Fibroblast of villous mesenchyme (primary cell): ENCODE data around the gene MDN1. TPM values are rescaled to one million over a fixed set of nuclear protein-coding genes. Genes with fewer than 3 reads are reported as not detected.
"Not testable (repeated sequence)": the region's sequence is repeated elsewhere in the genome, so short reads cannot be mapped to it uniquely, and the experiment has no call there.

Experiments used
- DNase-seq: peaks from one replicate; pipeline ENCODE4 v3.0.0-alpha.2; 2010; ENCODE audit warnings: low read depth
- H3K4me3 ChIP-seq: 2 replicates; pipeline ENCODE4 v1.5.1; 2011; ENCODE audit warnings: low read depth, mild to moderate bottlenecking, low read length
- total RNA-seq: library from RNA; depleted of rRNA; stranded (reverse); fragments of >200 nt; gene quantifications from 2 replicates; pipeline ENCODE4 v1.2.3, GENCODE V29; 2012
- TF ChIP-seq, protein P1 (sequence below): IDR thresholded peaks from 2 replicates; pipeline ENCODE4 v1.5.1; 2012; ENCODE audit warnings: low read depth, mild to moderate bottlenecking, low read length; ENCODE audit not compliant: insufficient read depth

Gene MDN1
- total RNA-seq, 1 donor, result 27.2 TPM

DNA sequence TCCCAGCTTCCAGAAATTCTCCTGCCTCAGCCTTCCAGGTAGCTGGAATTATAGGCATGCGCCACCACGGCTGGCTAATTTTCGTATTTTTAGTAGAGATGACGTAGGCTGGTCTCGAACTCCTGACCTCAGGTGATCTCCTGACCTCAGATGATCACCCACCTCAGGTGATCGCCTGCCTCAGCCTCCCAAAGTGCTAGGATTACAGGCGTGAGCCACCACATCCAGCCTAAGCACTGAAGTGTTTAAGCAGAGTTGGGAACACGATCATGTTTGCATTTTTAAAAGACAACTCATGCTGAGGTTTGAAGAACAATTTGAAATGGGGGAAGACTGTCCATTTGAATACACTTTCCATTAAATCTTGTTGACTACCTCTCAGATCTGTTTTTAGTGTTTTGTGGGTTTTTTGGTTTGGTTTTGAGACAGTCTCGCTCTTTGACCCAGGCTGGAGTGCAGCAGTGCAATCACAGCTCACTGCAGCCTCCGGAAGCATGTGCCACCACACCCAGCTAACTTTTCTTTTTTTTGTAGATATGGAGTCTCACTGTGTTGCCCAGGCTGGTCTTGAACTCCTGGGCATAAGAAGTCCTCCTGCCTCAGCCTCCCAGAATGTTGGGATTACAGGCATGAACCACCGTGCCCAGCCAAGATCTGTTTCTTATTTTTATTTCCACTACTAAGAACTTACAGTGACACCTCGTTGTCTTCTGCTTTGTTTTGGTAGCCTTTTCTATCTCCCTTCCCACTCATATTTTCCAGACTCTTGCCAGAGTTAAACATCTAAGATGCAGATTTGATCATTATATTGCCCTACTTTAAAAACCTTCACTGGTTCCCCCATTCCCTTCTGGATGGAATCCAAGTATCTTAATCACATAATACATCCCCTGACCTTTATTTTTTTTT, 15.5 kb upstream of the MDN1 start:
- peak; percentile 69 for DNase-seq
- TF ChIP-seq, protein P1, sequence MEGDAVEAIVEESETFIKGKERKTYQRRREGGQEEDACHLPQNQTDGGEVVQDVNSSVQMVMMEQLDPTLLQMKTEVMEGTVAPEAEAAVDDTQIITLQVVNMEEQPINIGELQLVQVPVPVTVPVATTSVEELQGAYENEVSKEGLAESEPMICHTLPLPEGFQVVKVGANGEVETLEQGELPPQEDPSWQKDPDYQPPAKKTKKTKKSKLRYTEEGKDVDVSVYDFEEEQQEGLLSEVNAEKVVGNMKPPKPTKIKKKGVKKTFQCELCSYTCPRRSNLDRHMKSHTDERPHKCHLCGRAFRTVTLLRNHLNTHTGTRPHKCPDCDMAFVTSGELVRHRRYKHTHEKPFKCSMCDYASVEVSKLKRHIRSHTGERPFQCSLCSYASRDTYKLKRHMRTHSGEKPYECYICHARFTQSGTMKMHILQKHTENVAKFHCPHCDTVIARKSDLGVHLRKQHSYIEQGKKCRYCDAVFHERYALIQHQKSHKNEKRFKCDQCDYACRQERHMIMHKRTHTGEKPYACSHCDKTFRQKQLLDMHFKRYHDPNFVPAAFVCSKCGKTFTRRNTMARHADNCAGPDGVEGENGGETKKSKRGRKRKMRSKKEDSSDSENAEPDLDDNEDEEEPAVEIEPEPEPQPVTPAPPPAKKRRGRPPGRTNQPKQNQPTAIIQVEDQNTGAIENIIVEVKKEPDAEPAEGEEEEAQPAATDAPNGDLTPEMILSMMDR, result no peak
- H3K4me3 ChIP-seq, result no peak overlapping the region

DNA sequence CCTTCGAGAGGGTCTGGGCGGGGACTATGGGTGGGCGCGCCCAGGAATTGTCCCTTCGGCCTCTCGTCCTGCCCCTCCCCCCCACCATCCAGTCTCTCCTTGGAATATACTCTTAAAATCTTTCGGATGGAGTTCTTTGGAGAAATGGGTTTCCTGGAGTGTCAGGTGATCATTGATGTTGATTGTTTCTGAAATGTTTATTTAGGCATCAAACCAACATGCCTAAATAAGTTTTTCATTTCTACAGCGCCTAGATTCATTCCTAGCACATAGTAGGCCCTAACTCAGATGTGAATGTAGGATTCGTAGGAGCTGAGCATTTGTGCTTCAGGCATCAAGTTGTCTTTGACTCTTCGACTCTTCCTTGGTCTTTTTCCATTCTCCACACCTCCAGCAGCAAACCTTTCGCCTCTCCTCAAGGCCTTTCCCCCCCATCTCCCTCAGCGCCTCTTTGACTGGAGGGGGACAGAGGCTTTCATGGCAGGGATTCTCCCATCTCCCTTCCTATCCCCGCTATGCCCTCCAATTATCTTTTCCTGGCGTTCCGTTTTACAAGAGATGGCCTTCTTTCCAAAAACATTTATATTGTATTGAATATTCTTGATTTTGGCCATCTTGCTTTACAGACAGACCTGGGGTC, 10.7 kb upstream of the MDN1 start:
- TF ChIP-seq, protein P1, result no peak
- DNase-seq, result no peak
- peak overlapping the region; percentile 98 for H3K4me3 ChIP-seq

DNA sequence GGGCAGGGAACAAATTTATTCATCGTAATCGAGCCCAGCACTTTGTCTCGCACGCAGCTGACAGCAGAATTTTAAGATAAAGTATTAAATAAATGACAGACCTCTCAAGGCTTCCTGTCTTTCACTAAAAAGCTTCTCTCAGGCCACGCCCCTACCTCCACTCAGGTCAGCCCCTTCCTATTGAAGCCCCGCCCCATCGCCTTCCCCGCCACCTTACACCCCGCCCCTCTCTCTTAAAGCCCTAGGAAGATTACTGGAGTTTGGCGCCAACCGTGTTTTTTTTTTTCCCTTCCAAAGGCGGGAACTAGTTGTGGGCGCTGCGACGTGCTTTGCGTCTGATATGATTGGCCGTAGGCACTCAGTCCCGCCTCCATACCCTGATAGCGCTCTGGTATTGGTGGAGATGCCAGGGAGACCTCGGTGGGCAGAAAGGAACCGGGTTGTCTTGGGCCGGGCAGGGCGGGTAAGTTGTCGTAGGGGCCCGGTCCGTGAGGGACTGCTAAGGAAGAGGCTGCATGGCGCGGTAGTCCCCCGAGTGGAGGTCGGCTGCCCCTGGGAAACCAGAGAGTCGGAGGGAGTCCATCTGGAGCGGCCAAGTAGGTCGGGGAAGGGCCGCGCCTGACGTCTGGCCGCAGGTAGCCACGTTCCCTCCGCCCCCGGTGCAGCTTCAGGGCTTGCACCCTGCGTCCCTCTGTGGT, 10.0 kb upstream of the MDN1 start, which contains the start of gene CASP8AP2:
Gene CASP8AP2 (plus strand): TSS at position 409 of the 698 bp plus-strand sequence.
- TF ChIP-seq, protein P1, result no peak
- peak; percentile 99 for DNase-seq
- H3K4me3 ChIP-seq, result peak within 1 kb of the TSS; percentile 98

DNA sequence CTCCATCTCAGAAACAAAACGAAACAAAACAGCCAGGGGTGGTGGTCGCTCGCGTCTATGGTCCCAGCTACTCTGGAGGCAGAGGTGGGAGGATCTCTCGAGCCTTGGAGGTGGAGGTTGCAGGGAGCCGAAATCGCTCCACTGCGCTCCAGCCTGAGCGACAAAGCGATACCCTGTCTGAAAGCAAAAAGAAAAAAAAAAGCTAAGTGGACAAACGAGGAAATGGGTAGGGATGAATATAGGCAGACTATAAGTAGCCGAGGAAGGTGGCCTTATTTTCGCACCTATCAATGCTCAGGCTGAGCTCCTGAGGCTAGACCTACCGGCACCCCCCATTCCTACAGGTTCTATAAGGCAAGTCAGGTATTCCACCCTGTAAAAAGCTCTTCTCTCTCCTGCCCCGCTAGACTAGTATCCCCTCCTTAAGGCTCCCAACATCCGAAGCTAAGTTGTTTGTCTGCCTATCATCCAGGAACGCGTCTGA, 9.4 kb upstream of the MDN1 start:
- TF ChIP-seq, protein P1, result no peak
- DNase-seq, result no peak
- peak overlapping the region; percentile 98 for H3K4me3 ChIP-seq

DNA sequence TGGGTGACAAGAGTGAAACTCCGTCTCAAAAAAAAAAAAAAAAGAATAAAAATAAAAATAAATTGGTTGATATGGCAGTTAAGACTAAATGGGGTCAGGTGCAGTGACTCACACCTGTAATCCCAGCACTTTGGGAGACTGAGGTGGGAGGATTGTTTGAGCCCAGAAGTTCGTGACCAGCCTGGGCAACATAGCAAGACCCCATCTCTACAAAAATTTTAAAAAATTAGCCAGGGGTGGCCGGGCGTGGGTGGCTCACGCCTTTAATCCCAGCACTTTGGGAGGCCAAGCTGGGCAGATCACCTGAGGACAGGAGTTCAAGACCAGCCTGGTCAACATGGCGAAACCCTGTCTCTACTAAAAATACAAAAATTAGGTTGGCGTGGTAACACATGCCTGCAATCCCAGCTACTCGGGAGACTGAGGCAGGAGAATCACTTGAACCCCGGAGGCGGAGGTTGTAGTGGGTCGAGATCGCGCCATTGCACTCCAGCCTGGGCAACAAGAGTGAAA, 8.9 kb upstream of the MDN1 start:
- DNase-seq, result not testable (repeated sequence)
- H3K4me3 ChIP-seq, result peak overlapping the region; percentile 98

DNA sequence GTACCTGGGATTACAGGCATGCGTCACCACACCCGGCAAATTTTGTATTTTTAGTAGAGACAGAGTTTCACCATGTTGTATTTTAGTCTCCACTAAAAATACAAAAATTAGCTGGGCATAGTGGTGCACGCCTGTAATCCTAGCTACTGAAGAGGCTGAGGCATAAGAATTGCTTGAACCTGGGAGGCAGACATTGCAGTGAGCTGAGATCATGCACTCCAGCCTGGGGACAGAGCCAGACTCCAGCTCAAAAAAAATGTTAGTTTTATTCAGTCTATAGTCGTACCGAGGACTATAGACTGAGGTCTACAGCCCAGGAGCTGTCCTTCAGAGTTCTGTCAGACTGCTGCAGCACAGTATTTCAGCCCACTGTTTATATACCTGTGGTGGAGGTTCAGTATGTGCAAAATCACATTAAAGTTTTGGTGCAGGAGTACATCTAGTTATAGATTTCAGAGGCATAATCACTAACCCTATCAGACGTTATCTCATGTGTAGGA, 6.5 kb upstream of the MDN1 start:
- no peak overlapping the region for H3K4me3 ChIP-seq
- DNase-seq, result no peak
- TF ChIP-seq, protein P1, result no peak

DNA sequence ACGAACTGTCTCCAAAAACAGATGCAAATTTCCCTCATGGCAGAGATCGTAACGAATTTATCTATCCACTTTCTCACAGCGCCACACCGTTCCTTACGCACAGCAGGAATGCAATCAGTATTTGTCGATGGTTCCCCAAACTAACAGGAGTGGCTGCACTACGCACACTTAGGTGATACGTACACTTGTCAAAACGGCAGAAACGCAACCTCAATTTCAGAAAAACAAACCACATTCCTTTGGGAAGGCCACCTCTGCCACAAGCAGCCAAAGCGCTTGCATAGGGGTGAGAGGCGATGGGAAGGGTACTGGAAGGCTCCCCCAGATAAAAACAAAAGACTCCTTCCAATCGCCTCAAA, 638 bp downstream of the MDN1 start:
- TF ChIP-seq, protein P1, result no peak
- peak; percentile 48 for DNase-seq
- H3K4me3 ChIP-seq, result peak overlapping the region; percentile 89
